Measurements from ENCODE around the gene CPLANE2. TPM values are rescaled to one million over a fixed set of nuclear protein-coding genes. Genes with fewer than 3 reads are reported as not detected.
A peak's percentile ranks its signal among the peaks of the same experiment; 100 is the strongest.
"Not testable (repeated sequence)": the region's sequence is repeated elsewhere in the genome, so short reads cannot be mapped to it uniquely, and the experiment has no call there.

Gene CPLANE2
- total and polyA plus RNA-seq, 2 donors from 2014 or later, result 7.9 to 9.4 TPM

DNA sequence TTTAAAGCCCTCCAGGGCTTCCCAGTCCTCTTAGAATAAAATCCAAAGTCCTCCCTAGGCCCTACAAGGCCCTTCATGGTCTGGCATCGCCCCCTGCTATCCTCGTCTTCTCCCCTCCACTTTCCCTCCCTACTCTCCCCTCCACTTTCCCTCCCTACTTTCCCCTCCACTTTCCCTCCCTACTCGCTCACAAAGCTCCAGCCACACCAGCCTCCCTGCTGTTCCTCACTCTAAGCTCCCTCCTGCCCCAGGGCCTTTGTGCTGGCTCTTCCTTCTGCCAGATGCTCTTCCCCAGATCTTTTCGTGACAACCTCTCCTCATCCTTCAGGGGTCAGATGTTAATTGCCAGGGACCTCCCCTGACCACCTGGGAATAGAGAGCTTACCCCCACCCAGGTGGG, 37.3 kb downstream of the CPLANE2 start:
- no peaks in the 10 kb centered on the region for H3K9me3 ChIP-seq (ENCODE audit: control insufficient read depth in 2 of 3, insufficient read depth in 1 of 3, low read length in 3 of 3)
- DNase-seq (no peak), FAIRE-seq (no peak)
- H3K4me3 ChIP-seq (ENCODE audit: low read length in 3 of 3), result no peak overlapping the region
- no peak overlapping the region for H3K9ac ChIP-seq (ENCODE audit: low read length in 3 of 3)
- TF ChIP-seq CTCF (IDR thresholded peaks at IDR 0.05; ENCODE audit: borderline replicate concordance, extremely low read depth, insufficient read depth), result no peak
- H3K27ac ChIP-seq (ENCODE audit: low read depth in 2 of 2, low read length in 2 of 2), result no peak overlapping the region
- intact Hi-C loops (cut with DNase I), result no loop called here
- H3K36me3 ChIP-seq (ENCODE audit: control insufficient read depth in 2 of 3, insufficient read depth in 3 of 3, low read length in 3 of 3), result no peaks in the 10 kb centered on the region
- no peaks in the 10 kb centered on the region for H3K4me1 ChIP-seq (ENCODE audit: control insufficient read depth in 2 of 3, insufficient read depth in 2 of 3, low read depth in 1 of 3, low read length in 3 of 3)
- H3K27me3 ChIP-seq (ENCODE audit: control insufficient read depth, insufficient read depth, low read length), result no peaks in the 10 kb centered on the region

DNA sequence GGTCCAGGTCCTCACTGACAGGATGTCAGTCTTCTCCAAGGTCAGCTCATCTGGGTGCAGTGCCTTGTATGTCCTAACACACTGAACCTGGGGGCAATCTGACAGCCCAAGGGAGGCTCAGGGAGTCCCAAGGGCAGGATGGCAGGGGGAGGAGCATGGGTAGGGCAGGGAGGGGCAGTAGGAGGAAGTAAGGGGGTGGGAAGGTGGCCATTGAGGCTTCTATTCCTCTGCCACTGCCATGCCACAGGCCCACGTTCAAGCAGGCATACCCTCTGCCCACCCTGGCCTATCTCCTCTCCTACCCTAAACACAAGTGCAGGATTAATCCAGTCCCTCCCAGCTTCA, 37.9 kb downstream of the CPLANE2 start:
- no peak overlapping the region for H3K4me3 ChIP-seq (ENCODE audit: low read length in 3 of 3)
- FAIRE-seq (no peak), DNase-seq (no peak)
- no peaks in the 10 kb centered on the region for H3K9me3 ChIP-seq (ENCODE audit: control insufficient read depth in 2 of 3, insufficient read depth in 1 of 3, low read length in 3 of 3)
- H3K27ac ChIP-seq (ENCODE audit: low read depth in 2 of 2, low read length in 2 of 2), result no peak overlapping the region
- H3K27me3 ChIP-seq (ENCODE audit: control insufficient read depth, insufficient read depth, low read length), result no peaks in the 10 kb centered on the region
- no peaks in the 10 kb centered on the region for H3K36me3 ChIP-seq (ENCODE audit: control insufficient read depth in 2 of 3, insufficient read depth in 3 of 3, low read length in 3 of 3)
- TF ChIP-seq CTCF (IDR thresholded peaks at IDR 0.05; ENCODE audit: borderline replicate concordance, extremely low read depth, insufficient read depth), result no peak
- intact Hi-C loops (cut with DNase I), result no loop called here
- no peak overlapping the region for H3K9ac ChIP-seq (ENCODE audit: low read length in 3 of 3)
- H3K4me1 ChIP-seq (ENCODE audit: control insufficient read depth in 2 of 3, insufficient read depth in 2 of 3, low read depth in 1 of 3, low read length in 3 of 3), result no peaks in the 10 kb centered on the region

GRCh38 chr1:16198444-16199156, 38.4 kb downstream of the CPLANE2 start:
- FAIRE-seq (no peak), DNase-seq (peak in 1 of 5 donors; percentile 67)
- Histone ChIP-seq H3K4me1 (ENCODE audit: control insufficient read depth in 2 of 3, insufficient read depth in 2 of 3, low read depth in 1 of 3, low read length in 3 of 3) (no peaks in the 10 kb centered on the region), H3K9me3 (ENCODE audit: control insufficient read depth in 2 of 3, insufficient read depth in 1 of 3, low read length in 3 of 3) (no peaks in the 10 kb centered on the region), H3K4me3 (ENCODE audit: low read length in 3 of 3) (no peak overlapping the region), H3K36me3 (ENCODE audit: control insufficient read depth in 2 of 3, insufficient read depth in 3 of 3, low read length in 3 of 3) (no peaks in the 10 kb centered on the region), H3K27ac (ENCODE audit: low read depth in 2 of 2, low read length in 2 of 2) (no peak overlapping the region), H3K9ac (ENCODE audit: low read length in 3 of 3) (no peak overlapping the region), H3K27me3 (ENCODE audit: control insufficient read depth, insufficient read depth, low read length) (no peaks in the 10 kb centered on the region)
- TF ChIP-seq CTCF (IDR thresholded peaks at IDR 0.05; ENCODE audit: borderline replicate concordance, extremely low read depth, insufficient read depth), result no peak
- intact Hi-C loops (cut with DNase I), result no loop called here

DNA sequence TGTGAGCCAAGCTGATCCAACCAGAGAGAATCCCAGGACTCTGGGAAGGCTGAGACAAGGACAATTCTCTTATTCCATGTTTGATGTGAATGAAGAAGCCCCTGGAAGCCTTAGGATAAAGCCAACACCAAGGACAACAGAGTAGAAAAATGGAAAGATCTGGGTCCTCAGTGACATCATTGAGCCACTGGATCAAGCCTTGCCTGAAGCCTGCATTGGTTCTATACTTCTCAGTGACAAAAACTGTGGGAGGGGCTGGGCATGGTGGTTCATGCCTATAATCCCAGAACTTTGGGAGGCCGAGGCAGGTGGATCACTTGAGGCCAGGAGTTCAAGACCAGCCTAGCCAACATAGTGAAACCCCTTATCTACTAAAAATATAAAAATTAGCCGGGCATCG, 40.1 kb downstream of the CPLANE2 start:
- intact Hi-C loops (cut with DNase I), result no loop called here
- Histone ChIP-seq H3K9me3 (ENCODE audit: control insufficient read depth in 2 of 3, insufficient read depth in 1 of 3, low read length in 3 of 3) (no peaks in the 10 kb centered on the region), H3K4me1 (ENCODE audit: control insufficient read depth in 2 of 3, insufficient read depth in 2 of 3, low read depth in 1 of 3, low read length in 3 of 3) (no peaks in the 10 kb centered on the region), H3K36me3 (ENCODE audit: control insufficient read depth in 2 of 3, insufficient read depth in 3 of 3, low read length in 3 of 3) (no peaks in the 10 kb centered on the region), H3K9ac (ENCODE audit: low read length in 3 of 3) (no peak overlapping the region), H3K4me3 (ENCODE audit: low read length in 3 of 3) (no peak overlapping the region), H3K27ac (ENCODE audit: low read depth in 2 of 2, low read length in 2 of 2) (no peak overlapping the region), H3K27me3 (ENCODE audit: control insufficient read depth, insufficient read depth, low read length) (no peaks in the 10 kb centered on the region)
- FAIRE-seq (no peak), DNase-seq (no peak)
- no peak for TF ChIP-seq CTCF (IDR thresholded peaks at IDR 0.05; ENCODE audit: borderline replicate concordance, extremely low read depth, insufficient read depth)

DNA sequence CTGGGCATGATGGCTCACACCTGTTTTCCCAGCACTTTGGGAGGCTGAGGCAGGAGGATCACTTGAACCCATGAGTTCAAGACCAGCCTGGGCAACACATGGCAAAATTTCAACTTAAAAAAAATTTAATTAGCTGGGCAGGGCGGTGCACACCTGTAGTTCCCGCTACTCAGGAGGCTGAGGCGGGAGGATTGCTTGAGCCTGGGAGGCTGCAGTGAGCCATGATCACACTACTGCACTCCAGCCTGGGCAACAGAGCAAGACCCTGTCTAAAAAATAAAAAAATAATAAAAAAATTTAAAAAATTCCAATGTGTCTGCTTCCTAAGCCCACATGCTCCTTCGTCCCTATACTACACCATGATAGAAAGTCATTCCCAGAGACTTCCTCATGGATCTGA, 40.8 kb downstream of the CPLANE2 start:
- H3K27ac ChIP-seq (ENCODE audit: low read depth in 2 of 2, low read length in 2 of 2); DNase-seq; intact Hi-C loops (cut with DNase I); H3K4me1 ChIP-seq (ENCODE audit: control insufficient read depth in 2 of 3, insufficient read depth in 2 of 3, low read depth in 1 of 3, low read length in 3 of 3); H3K4me3 ChIP-seq (ENCODE audit: low read length in 3 of 3); H3K9me3 ChIP-seq (ENCODE audit: control insufficient read depth in 2 of 3, insufficient read depth in 1 of 3, low read length in 3 of 3); H3K9ac ChIP-seq (ENCODE audit: low read length in 3 of 3); FAIRE-seq; H3K27me3 ChIP-seq (ENCODE audit: control insufficient read depth, insufficient read depth, low read length); H3K36me3 ChIP-seq (ENCODE audit: control insufficient read depth in 2 of 3, insufficient read depth in 3 of 3, low read length in 3 of 3): not testable (repeated sequence)
